HG03457 (cell line): ENCODE measurements around the gene LY6G6F.

Experiments used
- ATAC-seq: cut with Tn5 transposase; IDR thresholded peaks from one replicate; pipeline ENCODE4 v1.9.1; 2021; ENCODE audit warnings: moderate number of reproducible peaks; ENCODE audit not compliant: unreplicated experiment

LY6G6F gene

DNA sequence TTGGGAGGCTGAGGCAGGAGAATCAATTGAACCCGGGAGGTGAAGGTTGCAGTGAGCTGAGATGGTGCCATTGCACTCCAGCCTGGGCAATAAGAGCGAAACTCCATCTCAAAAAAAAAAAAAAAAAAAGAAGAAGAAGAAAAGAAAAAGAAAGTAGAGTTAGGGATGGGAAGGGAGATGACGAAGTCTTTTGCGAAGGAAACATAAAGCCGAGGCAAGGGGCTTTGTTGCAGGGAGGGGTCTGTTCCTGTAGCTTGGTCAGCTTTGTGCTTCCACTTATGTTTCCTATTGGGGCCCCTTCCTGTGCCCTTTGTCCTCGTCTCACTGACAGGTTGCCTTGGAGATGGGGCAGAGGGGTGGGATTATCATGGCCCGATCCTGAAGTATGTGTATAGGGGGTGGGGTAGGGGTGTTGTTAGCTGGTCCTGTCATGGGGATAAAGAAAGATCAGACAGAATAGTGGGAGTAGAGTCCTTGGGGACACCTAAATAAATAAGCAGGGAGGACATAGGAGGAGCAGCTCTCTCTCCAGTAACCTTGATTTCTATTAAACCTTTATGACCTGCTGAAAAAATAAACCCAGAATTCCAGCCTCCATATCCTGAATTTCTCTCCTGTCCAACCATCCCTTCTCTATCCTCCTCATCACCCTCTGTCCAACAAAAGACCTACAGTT is 30.8 kb downstream of the LY6G6F start:
- ATAC-seq = no peak

DNA sequence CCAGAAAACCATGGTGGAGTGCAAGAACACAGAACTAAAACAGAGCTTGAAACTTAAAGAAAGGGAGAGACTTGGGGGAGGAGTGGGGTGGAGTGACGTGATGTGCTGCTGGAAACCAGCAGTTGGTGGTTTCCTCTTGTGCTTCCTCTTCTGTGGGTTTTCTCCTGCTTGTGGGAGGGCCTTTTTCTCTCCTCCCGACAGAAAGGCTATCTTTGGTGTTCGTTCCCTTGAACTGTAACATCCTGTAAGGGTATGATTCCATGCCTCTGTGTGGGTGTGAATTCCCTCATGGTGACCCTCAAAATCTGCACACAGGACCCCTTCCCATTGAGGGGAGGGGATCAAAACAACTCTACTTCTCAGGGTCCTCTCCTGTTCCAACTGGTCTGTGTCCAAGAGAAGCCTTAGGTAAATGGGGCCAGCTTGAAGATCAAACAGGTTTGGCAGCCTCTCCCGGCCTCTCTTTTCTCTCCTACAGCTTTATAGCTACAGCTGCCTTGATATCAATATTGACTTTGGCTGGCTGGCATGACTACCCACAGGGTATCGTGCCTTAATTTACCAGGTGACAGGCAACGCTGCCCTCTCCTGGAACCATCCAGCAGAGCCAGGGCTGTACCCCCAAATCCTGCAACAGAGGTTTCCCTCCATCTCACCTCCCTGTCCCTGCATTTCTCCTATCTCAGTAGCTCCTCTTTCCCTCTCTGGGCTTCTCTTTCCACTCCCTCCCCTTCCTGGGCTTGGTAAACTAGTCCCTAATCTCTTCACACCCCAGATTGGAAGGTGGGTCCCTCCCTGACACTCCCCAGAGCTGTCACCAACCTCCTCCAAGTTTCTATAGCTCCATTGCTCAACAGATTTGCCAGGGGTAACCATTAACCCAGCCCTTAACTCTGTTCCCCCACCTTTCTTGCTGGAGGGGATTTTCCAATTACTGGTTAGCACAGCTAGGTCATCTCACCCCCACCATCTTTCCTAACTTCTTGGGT is 31.6 kb downstream of the LY6G6F start:
- ATAC-seq = no peak

DNA sequence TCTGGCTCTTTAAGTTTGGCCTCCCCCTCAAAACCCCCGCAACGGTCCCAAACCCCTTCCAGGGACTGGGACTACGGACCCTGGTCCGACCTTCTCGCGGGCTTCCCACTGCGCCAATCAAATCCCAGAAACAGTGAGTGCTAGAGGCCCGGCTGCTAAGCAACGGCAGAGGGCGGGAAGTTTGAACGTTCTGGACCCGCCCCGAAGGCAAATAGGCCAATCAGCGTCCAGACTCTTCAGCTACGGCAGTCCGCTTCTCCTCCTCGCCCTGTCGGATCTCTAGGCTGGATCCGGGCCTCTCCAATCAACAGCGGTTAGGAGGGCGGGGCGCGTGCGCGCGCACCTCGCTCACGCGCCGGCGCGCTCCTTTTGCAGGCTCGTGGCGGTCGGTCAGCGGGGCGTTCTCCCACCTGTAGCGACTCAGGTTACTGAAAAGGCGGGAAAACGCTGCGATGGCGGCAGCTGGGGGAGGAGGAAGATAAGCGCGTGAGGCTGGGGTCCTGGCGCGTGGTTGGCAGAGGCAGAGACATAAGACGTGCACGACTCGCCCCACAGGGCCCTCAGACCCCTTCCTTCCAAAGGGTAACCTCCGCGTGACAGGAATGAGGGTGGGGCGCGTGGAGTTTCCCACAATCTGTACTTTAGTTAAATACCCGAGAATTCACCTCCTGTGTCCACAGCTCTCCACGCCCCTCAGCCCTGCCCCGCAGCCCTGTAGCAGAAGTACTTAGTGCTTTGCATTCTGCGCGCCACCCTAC is 33.2 kb downstream of the LY6G6F start, which contains the start of gene MSH5:
Gene MSH5 (plus strand): TSS at position 367 of the 758 bp plus-strand sequence. CDS start 462 bp downstream, outside the sequence.
- peak; percentile 58 for ATAC-seq

DNA sequence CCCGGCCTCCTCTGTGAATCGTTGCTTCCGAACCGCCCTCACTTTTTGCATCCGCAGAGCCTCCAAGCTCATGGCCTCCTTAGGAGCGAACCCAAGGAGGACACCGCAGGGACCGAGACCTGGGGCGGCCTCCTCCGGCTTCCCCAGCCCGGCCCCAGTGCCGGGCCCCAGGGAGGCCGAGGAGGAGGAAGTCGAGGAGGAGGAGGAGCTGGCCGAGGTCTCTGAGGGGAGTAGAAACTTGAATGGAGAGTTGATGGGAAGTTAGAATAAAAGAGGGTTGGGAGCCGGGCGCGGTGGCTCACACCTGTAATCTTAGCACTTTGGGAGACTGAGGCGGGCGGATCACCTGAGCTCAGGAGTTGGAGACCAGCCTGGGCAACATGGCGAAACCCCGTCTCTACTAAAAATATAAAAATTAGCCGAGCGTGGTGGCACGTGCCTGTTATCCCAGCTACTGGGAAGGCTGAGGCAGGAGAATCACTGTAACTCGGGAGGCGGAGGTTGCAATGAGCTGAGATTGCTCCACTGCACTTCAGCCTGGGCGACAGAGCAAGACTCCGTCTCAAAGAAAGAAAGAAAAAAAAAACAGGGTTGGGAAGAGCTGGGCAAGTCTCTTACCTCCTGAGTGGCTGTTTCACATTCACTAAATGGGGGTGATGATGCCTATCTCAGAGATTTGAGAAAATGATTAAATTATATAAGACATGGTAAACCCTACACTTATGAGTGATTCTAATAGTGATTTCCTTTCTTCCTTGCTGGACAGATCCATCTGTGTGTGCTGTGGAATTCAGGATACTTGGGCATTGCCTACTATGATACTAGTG is 33.9 kb downstream of the LY6G6F start:
- no peak for ATAC-seq

DNA sequence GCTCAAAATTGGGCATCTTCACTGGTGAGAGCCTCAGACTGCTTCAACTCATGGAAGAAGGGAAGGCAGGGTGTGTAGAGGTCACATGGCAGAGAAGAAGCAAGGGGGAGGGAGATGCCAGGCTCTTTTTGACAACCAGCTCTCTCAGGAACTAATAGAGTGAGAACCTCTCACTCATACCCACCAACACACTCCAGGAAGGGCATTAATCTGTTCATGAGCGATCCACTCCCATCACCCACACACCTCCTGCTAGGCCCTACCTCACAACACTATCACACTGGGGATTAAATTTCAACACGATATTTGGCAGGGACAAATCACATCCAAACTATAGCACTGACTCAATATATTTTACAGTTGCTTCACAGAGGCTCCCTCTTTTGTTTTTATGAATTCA is 35.1 kb downstream of the LY6G6F start:
- ATAC-seq = no peak

DNA sequence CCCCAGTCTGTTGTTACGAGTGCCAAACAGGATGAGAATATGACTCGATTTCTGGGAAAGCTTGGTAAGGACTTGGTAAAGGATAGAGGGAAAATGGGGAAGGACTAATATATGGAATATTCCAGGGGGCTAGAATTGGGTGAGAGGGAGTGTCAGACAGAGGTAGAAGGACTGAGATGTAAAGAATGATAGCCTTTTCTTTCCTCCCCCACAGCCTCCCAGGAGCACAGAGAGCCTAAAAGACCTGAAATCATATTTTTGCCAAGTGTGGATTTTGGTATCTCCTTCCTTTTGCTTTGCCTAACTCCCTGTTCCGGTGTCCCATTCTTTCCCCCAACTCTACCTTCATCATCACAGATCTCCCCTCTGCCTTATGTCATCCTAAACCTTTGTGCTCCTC is 36.2 kb downstream of the LY6G6F start:
- ATAC-seq = no peak

DNA sequence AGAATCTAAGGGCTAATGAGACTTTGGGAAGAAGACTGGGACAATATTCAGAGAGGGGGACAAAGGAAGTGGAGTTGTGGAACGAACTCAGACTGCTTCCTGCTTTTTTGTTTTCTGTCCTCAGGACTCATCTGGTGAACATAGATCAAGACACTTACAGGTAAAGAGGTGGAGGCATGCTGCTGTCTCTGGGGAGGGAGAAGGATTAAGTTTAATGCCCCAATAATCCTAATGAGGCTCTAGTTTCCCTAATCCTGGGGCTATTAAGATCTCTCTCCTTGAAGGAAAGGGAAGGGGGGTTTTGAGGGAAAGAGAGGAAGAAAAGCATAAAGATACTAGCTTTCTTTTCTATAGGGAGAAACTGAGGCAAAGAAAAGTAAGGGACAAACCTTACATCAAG is 37.8 kb downstream of the LY6G6F start:
- no peak for ATAC-seq

DNA sequence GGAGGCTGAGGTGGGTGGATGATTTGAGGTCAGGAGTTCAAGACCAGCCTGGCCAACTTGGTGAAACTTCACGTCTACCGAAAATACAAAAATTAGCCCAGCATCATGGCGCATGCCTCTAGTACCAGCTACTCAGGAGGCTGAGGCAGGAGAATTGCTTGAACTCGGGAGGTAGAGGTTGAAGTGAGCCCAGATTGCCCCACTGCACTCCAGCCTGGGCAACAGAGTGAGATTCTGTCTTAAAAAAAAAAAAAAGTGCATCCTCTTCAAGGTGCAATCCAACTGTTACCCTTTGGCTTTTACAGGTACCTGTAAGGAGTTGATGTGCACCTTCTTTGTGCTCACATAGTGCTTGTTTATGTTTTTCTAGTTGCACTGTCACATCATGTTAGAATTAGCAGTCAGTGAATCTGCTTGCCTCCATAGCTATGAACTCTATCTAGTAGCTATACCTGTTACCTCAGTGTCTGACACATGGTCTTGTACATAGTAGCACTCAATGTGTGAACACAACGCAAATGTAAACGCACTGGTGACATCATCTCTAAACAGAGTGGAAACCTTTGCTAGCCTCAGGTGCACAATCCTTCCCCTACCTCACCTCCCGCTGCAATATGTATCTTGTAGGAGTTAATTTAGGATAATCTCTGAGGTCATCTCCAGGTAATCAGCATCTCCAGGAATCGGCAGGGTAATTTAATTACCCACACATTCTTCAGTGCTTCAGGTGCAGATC is 42.8 kb downstream of the LY6G6F start:
- no peak for ATAC-seq

DNA sequence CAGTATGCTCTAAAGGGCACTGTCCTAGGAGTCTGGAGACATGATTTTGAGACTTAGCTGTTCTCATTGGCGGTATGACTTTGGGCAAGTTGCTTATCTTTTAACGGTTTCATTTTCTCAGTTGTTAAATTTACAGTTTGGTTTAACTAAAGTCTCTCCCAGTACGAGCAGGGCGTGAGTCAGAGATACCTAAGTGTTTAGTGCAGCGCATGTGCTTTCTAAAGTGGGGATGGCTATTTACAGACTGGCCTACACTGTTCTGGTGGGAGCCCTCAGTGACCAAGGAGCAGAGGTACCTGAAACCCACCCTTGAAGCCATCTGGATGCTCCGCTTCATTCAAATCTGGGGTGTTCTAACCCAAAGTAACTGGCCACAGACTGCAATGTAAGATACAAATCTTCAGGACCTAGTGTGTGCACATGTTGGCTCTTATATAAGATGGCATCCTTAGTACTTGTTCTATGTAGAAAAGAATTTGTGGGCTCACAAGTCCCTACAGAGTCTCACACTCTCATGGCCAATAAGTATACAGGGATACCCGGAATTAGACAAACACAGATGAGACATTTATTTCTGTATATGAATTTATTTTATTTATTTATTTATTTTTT is 43.9 kb downstream of the LY6G6F start:
- ATAC-seq = no peak

DNA sequence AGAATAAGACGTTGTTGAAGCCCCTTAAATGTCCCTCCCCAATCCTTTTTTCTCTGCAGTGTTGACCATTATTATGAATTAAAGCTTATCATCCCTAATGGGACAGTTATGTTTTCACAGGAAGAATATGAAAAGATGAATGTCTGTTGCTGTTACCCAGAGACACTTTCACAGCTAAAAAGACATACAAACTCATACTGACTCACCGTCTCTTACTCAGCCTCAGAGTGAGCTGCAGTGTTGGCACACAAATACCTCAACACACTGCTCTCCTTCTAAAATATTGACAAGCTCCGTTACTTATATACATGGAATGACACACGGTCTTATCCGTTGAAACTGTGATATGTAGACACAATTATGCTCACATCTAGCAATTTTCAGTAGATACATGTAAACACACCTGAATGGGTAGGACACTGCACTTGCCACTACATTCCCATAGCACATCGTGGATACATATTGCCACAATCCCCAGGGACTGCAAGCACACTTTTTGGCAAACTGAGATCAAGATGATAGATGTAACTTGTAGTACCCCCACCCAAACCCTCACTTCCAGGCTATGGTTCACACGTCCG is 46.2 kb downstream of the LY6G6F start:
- ATAC-seq = no peak

DNA sequence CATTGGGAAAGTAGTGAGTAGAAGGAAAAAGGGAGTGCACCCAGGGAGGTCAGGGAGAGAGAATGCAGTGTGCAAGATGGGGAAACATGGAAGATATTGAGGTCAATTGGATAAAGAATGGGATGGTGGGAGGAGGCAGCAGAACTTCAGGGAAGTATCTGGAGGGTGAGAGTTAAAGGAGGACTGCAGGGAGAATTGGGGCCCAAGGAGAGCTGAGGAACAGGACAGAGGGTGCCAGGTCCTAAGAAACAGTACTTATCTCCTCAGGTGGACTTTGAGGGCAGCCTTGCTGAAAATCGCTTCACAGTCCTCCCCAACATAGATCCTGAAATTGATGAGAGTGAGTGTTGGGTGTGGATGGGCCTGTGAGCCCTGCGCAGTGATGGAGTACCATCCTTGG is 51.6 kb downstream of the LY6G6F start:
- ATAC-seq = no peak
